H1 (cell line): ENCODE measurements around the gene SH3PXD2B.

Experiments used
- CBX5 ChIP-seq: fragments of 300-800, 300-1000 bp; sonication (generic); IDR thresholded peaks from 2 replicates; pipeline ENCODE4 v1.7.1; 2016; ENCODE audit warnings: antibody characterized with exemption, low read length, low read depth
- CHD2 ChIP-seq: IDR thresholded peaks from 2 replicates; pipeline ENCODE4 v1.6.1; 2012; ENCODE audit warnings: low read length, improper control_type of control experiment
- EZH2 ChIP-seq: fragments of 200-600 bp; sonication (generic); IDR thresholded peaks from 2 replicates; pipeline ENCODE4 v1.7.1; 2012; ENCODE audit warnings: low read depth, mild to moderate bottlenecking, moderate library complexity, low read length, inconsistent platforms; ENCODE audit not compliant: severe bottlenecking
- POLR2A ChIP-seq, 2 experiments: IDR thresholded peaks; 1 replicate in 1 of 2; 2 replicates in 1 of 2; pipeline ENCODE4 v1.6.1; 2011; ENCODE audit warnings: low read depth in 2 of 2, low read length in 2 of 2, mild to moderate bottlenecking in 2 of 2; ENCODE audit errors: control extremely low read depth in 1 of 2

GRCh38 chr5:172430354-172430753, 24.0 kb downstream of the SH3PXD2B start:
- TF ChIP-seq CBX5 (no peak), CHD2 (no peak), POLR2A (IDR thresholded peaks at IDR 0.05; ENCODE audit: control extremely low read depth in 1 of 2, low read depth in 2 of 2, low read length in 2 of 2) (no peak), EZH2 (no peak)
